GM19395 (cell line): ENCODE results near the gene RRP1.

Source experiments
- ATAC-seq: cut with Tn5 transposase; IDR thresholded peaks from one replicate; pipeline ENCODE4 v1.9.1; 2021; ENCODE audit warnings: mild to moderate bottlenecking, moderate library complexity; ENCODE audit not compliant: unreplicated experiment

The RRP1 gene

DNA sequence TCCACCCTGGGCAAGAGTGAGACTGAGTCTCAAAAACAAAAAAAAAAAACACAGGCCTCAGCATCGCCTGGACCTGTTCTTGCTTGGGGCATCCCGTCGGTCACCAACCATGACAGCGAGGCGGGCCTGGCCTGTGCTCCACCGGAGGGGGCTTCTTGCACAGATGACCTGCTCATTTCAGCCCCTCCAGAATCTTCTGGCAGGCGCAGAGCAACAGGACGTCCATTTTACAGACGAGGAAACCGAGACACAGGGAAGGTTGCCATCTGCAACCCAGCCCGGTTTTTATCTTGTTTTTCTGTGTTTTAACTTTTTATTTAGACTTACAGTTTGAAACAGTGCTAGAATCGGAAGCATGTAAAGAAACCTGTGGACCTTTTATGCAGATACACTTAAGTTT lies 14.2 kb upstream of the RRP1 start:
- ATAC-seq, result no peak

GRCh38 chr21:43775795-43776430 lies 13.5 kb upstream of the RRP1 start, which contains the start of gene CSTB:
Gene CSTB (minus strand): TSS chr21:43776308. CDS start chr21:43776269, 39 bp downstream.
- peak; percentile 75 for ATAC-seq

DNA sequence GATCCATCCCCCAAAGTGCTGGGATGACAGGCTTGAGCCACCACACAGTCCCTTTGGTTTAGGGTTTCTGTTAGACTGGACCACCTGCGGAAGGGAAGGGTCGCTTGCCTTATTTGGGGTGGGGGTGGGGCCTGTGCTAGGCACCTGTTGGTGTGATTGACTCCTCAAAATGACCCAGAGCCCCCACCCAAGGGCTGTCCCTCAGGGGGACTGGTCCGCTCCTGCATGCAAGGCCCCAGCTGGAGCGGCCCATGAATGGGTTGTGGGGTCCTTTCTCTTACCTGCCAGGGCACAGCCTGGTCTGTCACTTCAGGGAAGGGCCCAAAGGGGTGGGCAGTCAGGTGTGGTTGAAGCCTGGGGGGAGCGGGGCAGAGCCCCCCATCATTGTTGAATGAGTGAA lies 11.4 kb upstream of the RRP1 start:
- ATAC-seq, result no peak

GRCh38 chr21:43778469-43779335 lies 10.7 kb upstream of the RRP1 start:
- no peak for ATAC-seq

DNA sequence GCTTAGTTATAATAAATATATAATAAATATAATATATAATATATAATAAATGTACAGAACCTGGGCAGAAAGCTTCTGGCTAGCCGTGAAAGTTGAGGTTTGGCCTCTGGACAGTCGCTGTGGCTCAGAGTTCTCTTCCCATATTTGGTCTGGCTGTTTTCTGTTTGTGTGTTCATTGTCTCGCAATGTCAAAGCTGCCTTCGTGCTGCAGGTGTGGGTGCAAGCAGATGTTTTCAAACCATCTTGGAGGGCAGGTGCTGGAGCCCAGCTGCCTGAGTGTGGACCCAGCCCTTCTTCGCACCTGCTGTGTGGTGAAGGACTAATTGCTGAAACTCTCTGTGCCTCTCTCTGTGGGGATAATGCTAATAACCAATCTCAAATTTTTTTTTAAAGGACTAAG lies 9.7 kb upstream of the RRP1 start:
- ATAC-seq, result no peak

DNA sequence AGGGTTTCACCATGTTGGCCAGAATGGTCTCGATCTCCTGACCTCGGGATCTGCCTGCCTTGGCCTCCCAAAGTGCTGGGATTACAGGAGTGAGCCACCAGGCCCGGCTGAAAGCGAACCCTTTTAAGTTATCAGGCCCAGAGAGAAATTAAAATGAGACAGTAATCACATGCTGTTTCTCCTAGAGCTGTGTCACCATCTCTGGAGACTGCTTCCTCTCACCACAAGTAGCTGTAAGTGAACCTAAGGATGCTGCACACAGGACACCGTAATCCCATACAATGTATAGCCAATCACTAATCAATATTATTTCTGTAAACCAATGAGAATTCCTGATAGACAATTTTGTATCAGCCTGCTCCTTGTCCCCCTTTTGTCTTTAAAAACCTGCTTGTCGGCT lies 7.5 kb upstream of the RRP1 start:
- no peak for ATAC-seq

DNA sequence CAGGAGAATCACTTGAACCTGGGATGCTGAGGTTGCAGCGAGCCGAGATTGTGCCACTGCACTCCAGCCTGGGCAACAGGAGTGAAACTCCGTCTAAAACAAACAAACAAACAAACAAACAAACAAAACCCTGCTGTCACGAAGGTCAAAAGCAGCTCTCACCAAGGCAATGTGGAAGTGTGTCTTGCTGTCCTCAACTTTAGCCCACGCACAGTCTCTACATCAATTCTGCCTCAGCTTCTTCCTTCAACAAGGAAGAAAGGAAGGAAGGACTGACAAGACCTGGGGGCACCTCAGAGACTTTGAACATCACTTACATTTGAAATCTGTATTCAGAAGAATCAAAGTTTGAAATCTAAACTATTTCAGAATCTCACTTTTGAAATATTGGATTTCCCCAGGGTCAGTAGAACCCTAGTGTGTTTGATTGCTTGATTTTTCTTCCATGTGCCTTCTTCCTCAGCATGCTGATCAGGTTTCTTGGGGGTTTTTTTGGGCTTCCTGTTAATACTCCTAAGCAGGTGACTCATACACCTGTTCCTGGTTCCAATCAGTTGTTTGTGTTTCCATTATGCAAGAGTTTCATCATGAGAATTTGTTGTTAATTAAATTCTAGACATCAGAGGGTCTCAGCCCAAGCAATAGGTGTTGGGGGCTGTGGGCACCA lies 6.8 kb upstream of the RRP1 start:
- ATAC-seq, result no peak

GRCh38 chr21:43783098-43783700 lies 6.2 kb upstream of the RRP1 start:
- ATAC-seq, result no peak

GRCh38 chr21:43785134-43785533 lies 4.2 kb upstream of the RRP1 start:
- ATAC-seq, result no peak

GRCh38 chr21:43786300-43786806 lies 3.0 kb upstream of the RRP1 start:
- ATAC-seq, result no peak

GRCh38 chr21:43786807-43787440 lies 2.5 kb upstream of the RRP1 start:
- no peak for ATAC-seq

DNA sequence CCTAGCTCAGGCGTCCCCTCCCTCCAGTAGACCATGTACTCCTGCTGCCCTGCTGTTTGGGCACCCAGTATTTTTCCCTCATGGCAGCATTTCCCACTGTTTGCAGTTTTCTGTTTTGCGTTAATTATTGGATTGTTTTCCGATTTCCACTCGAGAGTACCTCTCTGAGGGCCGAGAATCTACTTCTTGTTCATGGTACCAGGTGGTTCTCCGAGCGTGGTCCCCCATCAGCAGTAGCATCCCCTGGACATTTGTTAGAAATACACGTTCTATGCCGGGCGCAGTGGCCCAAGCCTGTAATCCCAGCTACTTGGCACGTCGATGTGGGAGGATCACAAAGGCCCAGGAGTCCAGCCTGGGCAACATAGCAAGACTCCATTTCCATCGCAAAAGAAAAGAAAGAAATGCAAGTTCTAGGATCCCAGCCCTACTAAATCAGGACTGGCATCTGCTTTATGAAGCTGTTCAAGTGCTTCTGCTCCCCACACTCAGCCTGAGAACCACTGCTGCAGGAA lies 690 bp downstream of the RRP1 start:
- no peak for ATAC-seq

DNA sequence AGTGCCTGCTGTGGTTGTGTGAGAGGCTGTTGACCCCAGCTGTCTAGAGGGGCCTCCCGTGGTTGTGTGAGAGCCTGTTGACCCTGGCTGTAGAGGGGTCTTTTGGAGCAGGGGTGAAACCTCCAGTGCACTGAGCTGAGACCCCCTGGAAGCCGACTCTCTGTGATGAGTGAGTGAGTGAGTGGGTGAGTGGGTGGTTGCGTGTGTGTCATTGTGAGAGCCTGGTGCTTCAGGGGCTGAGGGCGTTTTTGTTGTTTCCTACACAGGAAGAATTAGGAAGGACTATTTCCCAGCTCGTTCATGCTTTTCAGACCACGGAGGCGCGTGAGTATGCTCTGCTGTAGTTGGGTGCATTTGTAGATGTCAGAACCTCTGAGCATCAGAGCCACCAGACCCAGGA lies 3.0 kb downstream of the RRP1 start:
- no peak for ATAC-seq

DNA sequence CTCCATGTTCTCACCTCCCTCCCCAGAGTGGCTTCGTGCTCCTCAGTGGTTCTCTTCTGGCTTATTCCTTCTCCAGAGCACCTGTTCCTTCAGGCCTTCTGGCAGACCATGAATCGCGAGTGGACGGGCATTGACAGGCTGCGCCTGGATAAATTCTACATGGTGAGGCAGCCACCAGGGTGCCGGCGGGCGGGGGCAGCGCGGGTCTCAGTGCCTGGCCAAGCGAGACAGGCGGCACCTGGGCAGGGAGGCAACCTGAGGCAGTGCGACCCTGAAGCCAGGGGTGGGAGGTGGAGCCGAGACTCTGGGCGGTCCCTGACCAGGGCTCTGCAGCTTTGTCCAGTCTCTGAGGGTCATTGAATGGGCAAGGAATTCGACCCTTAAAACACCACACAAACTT lies 3.9 kb downstream of the RRP1 start:
- ATAC-seq, result no peak

DNA sequence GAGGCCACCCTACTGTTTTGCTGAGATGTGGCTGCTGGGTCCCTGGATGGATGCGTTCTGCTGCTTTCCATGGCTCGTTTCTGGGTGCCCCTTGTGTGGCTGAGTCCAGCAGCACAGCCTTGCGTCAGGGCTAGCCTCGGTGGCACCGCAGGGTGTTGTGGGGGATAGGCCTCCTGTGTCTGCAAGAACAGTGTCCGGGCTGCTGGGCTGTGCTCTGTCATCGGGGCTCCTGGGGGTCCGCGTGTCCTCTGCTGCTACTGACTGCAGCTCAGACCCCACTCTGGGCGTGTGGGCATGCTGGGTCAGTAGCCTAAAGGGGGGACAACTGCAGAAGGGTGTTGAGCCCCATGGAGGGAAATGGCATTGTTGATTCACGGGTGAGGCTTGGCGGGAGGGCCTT lies 4.9 kb downstream of the RRP1 start:
- ATAC-seq, result no peak

- no peak for ATAC-seq
Observed at GRCh38 chr21:43794857-43795256, 5.5 kb downstream of the RRP1 start.

- ATAC-seq, result no peak
Observed at GRCh38 chr21:43797415-43797814, 8.0 kb downstream of the RRP1 start.

- ATAC-seq, result no peak
Observed at GRCh38 chr21:43797925-43798715, 8.7 kb downstream of the RRP1 start.

DNA sequence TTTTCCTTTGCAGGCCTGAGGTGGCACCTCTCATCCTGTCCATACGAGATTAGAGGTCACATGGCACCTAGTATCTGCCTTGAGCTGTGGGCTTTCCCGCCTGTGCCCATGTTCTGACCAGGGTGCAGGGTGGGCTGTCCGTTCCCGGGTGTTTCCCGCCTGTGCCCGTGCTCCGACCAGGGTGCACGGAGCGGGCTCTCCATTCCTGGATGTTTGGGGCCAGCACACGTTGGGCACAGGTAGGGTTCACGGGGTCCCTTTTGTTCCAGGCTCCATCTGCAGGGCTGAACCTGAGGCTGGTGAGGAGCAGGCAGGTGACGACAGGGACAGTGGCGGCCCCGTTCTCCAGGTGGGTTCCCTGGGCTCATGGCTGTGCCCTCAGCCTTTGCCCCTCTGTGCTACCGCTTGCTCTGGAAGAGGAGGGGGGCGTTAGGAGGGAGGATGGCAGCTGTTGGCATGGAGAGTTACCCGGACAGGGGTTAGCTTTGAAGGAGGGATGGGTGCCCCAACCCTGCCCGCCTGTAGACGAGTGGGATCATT lies 10.0 kb downstream of the RRP1 start:
- no peak for ATAC-seq
